MCF 10A (cell line): ENCODE results near the gene UHMK1. TPM values are rescaled to one million over a fixed set of nuclear protein-coding genes. Genes with fewer than 3 reads are reported as not detected.

Experiments used
- BruUV-seq: library from RNA; stranded (reverse); fragments of 400-500 nt; replicated peaks from 2 replicates; lab custom pipeline; 2021; lab: Mats Ljungman, UMichigan
- CTCF ChIA-PET: fragments of 300-600 bp; sonication (Branson Sonifier 250); formaldehyde crosslinking; extraction: SDS; loops from one replicate; lab custom pipeline; 2021; ENCODE audit warnings: antibody characterized with exemption, inconsistent platforms; lab: Yijun Ruan, JAX
- POLR2A ChIA-PET: fragments of 300-600, 350-650 bp; sonication (Branson Sonifier 250); formaldehyde crosslinking; extraction: SDS; loops from one replicate; lab custom pipeline; 2020; ENCODE audit warnings: antibody characterized with exemption, inconsistent platforms; lab: Yijun Ruan, JAX
- DNase-seq: peaks from one replicate; pipeline ENCODE4 v3.0.0-alpha.2; 2018; ENCODE audit not compliant: unreplicated experiment
- H3K27ac Mint-ChIP-seq: one replicate; pipeline ENCODE4 v1.8.0; 2022; ENCODE audit warnings: mild to moderate bottlenecking, low read depth, mixed read lengths; ENCODE audit not compliant: unreplicated experiment
- H3K27me3 Mint-ChIP-seq: one replicate; pipeline ENCODE4 v1.8.0; 2022; ENCODE audit warnings: mixed read lengths; ENCODE audit not compliant: insufficient read depth, unreplicated experiment
- H3K36me3 Mint-ChIP-seq: one replicate; pipeline ENCODE4 v1.8.0; 2022; ENCODE audit warnings: mild to moderate bottlenecking, moderate library complexity, mixed read lengths; ENCODE audit not compliant: insufficient read depth, unreplicated experiment
- H3K4me1 Mint-ChIP-seq: one replicate; pipeline ENCODE4 v1.8.0; 2022; ENCODE audit warnings: mixed read lengths; ENCODE audit not compliant: insufficient read depth, unreplicated experiment
- H3K4me3 Mint-ChIP-seq: one replicate; pipeline ENCODE4 v1.8.0; 2022; ENCODE audit warnings: mild to moderate bottlenecking, moderate library complexity, mixed read lengths; ENCODE audit not compliant: unreplicated experiment
- H3K9me3 Mint-ChIP-seq: one replicate; pipeline ENCODE4 v1.8.0; 2022; ENCODE audit warnings: mixed read lengths; ENCODE audit not compliant: unreplicated experiment
- CTCF ChIP-seq: fragments of 200-600 bp; IDR thresholded peaks from one replicate; pipeline ENCODE4 v1.8.0; 2022; ENCODE audit warnings: antibody characterized with exemption, mild to moderate bottlenecking; ENCODE audit not compliant: unreplicated experiment
- intact Hi-C: fragments of 100-400 bp; cut with micrococcal nuclease; formaldehyde crosslinking; loops from 2 replicates; pipeline ENCODE4 v1.14.1; 2022
- total RNA-seq: library from RNA; stranded (reverse); gene quantifications from 2 replicates; pipeline ENCODE4 v1.2.3, GENCODE V29; 2022

The UHMK1 gene
- total RNA-seq, 1 experiment from 2014 or later: 76.9 TPM

DNA sequence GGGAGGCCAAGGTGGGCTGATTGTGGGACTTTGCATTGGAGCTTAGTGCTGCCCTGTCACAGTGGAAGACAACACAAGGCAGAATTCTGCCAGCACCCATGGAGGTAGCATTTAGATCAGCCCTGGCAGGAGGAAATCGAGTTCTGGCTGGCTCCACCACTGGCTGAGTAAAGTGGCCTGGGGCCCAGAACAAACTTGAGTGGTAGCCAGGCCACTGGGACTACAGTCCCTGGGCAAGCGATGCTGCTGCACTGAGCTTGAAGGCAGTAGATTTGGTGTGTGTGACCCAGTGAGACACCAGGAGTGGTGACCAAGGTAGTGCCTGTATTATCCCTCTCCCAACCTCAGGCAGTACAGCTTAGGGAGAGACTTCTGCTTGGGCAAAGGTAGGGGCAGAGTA is 22.5 kb upstream of the UHMK1 start:
- ChIA-PET CTCF (interaction anchor here (0.5 to 0.8 kb wide), 3 partner anchors 161 to 419 kb away, joined by 3 to 5 read pairs (median 3); no protein-coding TSS in a partner anchor), POLR2A (no interaction called here)
- Mint-ChIP-seq H3K27me3 (no peaks in the 10 kb centered on the region), H3K9me3 (no peaks in the 10 kb centered on the region), H3K4me1 (peaks cover 7% of the 10 kb centered on the region), H3K36me3 (peaks cover 4% of the 10 kb centered on the region), H3K4me3 (no peak overlapping the region), H3K27ac (no peak overlapping the region)
- BruUV-seq: no TSS peak
- no peak for DNase-seq
- intact Hi-C loops: no loop called here
- TF ChIP-seq CTCF: no peak

- DNase-seq: no peak
- H3K4me3 Mint-ChIP-seq: no peak overlapping the region
- no peaks in the 10 kb centered on the region for H3K27me3 Mint-ChIP-seq
- CTCF ChIA-PET: interaction anchor here (0.6 to 0.8 kb wide), 2 partner anchors 161 to 419 kb away, joined by 3 to 5 read pairs; no protein-coding TSS in a partner anchor
- intact Hi-C loops: no loop called here
- H3K36me3 Mint-ChIP-seq: peaks cover 4% of the 10 kb centered on the region
- peaks cover under 1% of the 10 kb centered on the region for H3K4me1 Mint-ChIP-seq
- no TSS peak for BruUV-seq
- no peak for TF ChIP-seq CTCF
- POLR2A ChIA-PET: interaction anchor here (0.6 kb wide), 1 partner anchor 172 kb away, joined by 3 read pairs; no protein-coding TSS in a partner anchor
- no peaks in the 10 kb centered on the region for H3K9me3 Mint-ChIP-seq
- no peak overlapping the region for H3K27ac Mint-ChIP-seq
Measured at GRCh38 chr1:162475539-162476185, 22.0 kb upstream of the UHMK1 start.

GRCh38 chr1:162476620-162477019 is 21.0 kb upstream of the UHMK1 start:
- POLR2A ChIA-PET: interaction anchor here (0.7 kb wide), 1 partner anchor 305 kb away, joined by 4 read pairs; no protein-coding TSS in a partner anchor
- no peaks in the 10 kb centered on the region for H3K27me3 Mint-ChIP-seq
- H3K9me3 Mint-ChIP-seq: no peaks in the 10 kb centered on the region
- DNase-seq: no peak
- no TSS peak for BruUV-seq
- TF ChIP-seq CTCF: no peak
- H3K4me3 Mint-ChIP-seq: no peak overlapping the region
- CTCF ChIA-PET: no interaction called here
- peaks cover 4% of the 10 kb centered on the region for H3K36me3 Mint-ChIP-seq
- intact Hi-C loops: no loop called here
- no peak overlapping the region for H3K27ac Mint-ChIP-seq
- no peaks in the 10 kb centered on the region for H3K4me1 Mint-ChIP-seq

GRCh38 chr1:162485236-162485635 is 12.4 kb upstream of the UHMK1 start:
- no peaks in the 10 kb centered on the region for H3K9me3 Mint-ChIP-seq
- H3K36me3 Mint-ChIP-seq: no peaks in the 10 kb centered on the region
- H3K27me3 Mint-ChIP-seq: peaks cover 8% of the 10 kb centered on the region
- no TSS peak for BruUV-seq
- DNase-seq: no peak
- H3K4me3 Mint-ChIP-seq: no peak overlapping the region
- intact Hi-C loops: no loop called here
- POLR2A ChIA-PET: no interaction called here
- no peak overlapping the region for H3K27ac Mint-ChIP-seq
- H3K4me1 Mint-ChIP-seq: peaks cover 8% of the 10 kb centered on the region
- CTCF ChIA-PET: interaction anchor here (0.6 to 1.8 kb wide), 5 partner anchors 11 to 702 kb away, joined by 3 to 5 read pairs (median 3); no protein-coding TSS in a partner anchor
- no peak for TF ChIP-seq CTCF
